ENCODE data around the gene KCNJ10.

DNA sequence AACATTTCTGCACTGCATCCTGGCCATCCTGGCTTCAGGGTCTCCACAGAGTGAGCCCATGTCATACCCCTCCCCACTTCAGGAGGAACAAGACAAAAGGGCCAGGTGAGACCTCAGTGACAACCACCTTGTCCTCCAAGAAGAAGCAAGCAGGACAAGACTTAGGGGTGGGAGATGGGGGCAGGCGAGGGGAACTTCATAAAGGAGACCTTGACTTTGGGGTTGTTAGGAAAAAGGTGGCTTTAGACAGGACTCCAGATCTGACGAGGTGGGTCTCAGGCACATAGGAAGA is 91.9 kb downstream of the KCNJ10 start:
- TF ChIP-seq TAF1 (IDR thresholded peaks at IDR 0.05; ENCODE audit: borderline replicate concordance, insufficient read depth, low read length) (no peak), POLR2AphosphoS5 (IDR thresholded peaks at IDR 0.05; ENCODE audit: low read depth, low read length) (no peak), SIN3A (IDR thresholded peaks at IDR 0.05; ENCODE audit: borderline replicate concordance, insufficient read depth, low read length) (no peak)
- TF ChIP-seq, protein P1, sequence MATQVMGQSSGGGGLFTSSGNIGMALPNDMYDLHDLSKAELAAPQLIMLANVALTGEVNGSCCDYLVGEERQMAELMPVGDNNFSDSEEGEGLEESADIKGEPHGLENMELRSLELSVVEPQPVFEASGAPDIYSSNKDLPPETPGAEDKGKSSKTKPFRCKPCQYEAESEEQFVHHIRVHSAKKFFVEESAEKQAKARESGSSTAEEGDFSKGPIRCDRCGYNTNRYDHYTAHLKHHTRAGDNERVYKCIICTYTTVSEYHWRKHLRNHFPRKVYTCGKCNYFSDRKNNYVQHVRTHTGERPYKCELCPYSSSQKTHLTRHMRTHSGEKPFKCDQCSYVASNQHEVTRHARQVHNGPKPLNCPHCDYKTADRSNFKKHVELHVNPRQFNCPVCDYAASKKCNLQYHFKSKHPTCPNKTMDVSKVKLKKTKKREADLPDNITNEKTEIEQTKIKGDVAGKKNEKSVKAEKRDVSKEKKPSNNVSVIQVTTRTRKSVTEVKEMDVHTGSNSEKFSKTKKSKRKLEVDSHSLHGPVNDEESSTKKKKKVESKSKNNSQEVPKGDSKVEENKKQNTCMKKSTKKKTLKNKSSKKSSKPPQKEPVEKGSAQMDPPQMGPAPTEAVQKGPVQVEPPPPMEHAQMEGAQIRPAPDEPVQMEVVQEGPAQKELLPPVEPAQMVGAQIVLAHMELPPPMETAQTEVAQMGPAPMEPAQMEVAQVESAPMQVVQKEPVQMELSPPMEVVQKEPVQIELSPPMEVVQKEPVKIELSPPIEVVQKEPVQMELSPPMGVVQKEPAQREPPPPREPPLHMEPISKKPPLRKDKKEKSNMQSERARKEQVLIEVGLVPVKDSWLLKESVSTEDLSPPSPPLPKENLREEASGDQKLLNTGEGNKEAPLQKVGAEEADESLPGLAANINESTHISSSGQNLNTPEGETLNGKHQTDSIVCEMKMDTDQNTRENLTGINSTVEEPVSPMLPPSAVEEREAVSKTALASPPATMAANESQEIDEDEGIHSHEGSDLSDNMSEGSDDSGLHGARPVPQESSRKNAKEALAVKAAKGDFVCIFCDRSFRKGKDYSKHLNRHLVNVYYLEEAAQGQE (IDR thresholded peaks at IDR 0.05; ENCODE audit: insufficient read depth in 1 of 2, low read depth in 2 of 2, low read length in 2 of 2) = no peak

Measured in PFSK-1 (cell line).